HEK293 (cell line): ENCODE results near the gene VASP.
A peak's percentile ranks its signal among the peaks of the same experiment; 100 is the strongest.

ENCODE experiments used
- CTCF ChIA-PET: fragments of 350-600 bp; formaldehyde crosslinking; extraction: SDS; loops from one replicate; lab custom pipeline; 2021; ENCODE audit warnings: antibody characterized with exemption; lab: Yijun Ruan, JAX
- POLR2A ChIA-PET: fragments of 300-600 bp; formaldehyde crosslinking; extraction: SDS; loops from one replicate; lab custom pipeline; 2020; ENCODE audit warnings: antibody characterized with exemption, inconsistent platforms; lab: Yijun Ruan, JAX
- H3K27ac ChIP-seq: fragments of 200-500 bp; sonication (Bioruptor generic); 2 replicates; pipeline ENCODE4 v1.5.1; 2014; ENCODE audit warnings: low read depth, low read length, control low read depth, inconsistent platforms; ENCODE audit errors: extremely low read depth
- H3K36me3 ChIP-seq, 2 experiments: fragments of 200-500 bp in 1 of 2; sonication (Bioruptor generic) in 1 of 2; 1 replicate in 1 of 2; 2 replicates in 1 of 2; pipeline ENCODE4 v1.5.1; 2014 to 2017; ENCODE audit warnings: inconsistent platforms in 2 of 2, low read length in 2 of 2; ENCODE audit not compliant: control insufficient read depth in 2 of 2, insufficient read depth in 1 of 2
- H3K4me1 ChIP-seq: fragments of 200-500 bp; sonication (Bioruptor generic); 2 replicates; pipeline ENCODE4 v1.5.1; 2014; ENCODE audit warnings: mild to moderate bottlenecking, low read length, inconsistent platforms; ENCODE audit not compliant: control insufficient read depth, insufficient read depth
- H3K4me3 ChIP-seq: 2 replicates; pipeline ENCODE4 v1.5.1; 2011; ENCODE audit warnings: low read depth, mild to moderate bottlenecking, control low read depth, low read length, moderate library complexity
- H3K9me3 ChIP-seq: fragments of 200-500 bp; sonication (Bioruptor generic); 2 replicates; pipeline ENCODE4 v1.5.1; 2014; ENCODE audit warnings: low read depth, low read length, inconsistent platforms; ENCODE audit not compliant: control insufficient read depth, insufficient read depth
- CTCF ChIP-seq: fragments of 450-650 bp; formaldehyde crosslinking; IDR thresholded peaks from 2 replicates; pipeline ENCODE4 v1.5.1; 2016; ENCODE audit warnings: missing biosample characterization, missing genetic modification characterization
- EGR2 ChIP-seq: fragments of 450-650 bp; formaldehyde crosslinking; IDR thresholded peaks from 2 replicates; pipeline ENCODE4 v1.5.1; 2016; ENCODE audit warnings: low read depth, missing biosample characterization, missing genetic modification characterization
- ELK4 ChIP-seq: IDR thresholded peaks from 2 replicates; pipeline ENCODE4 v1.6.1; 2011; ENCODE audit warnings: mild to moderate bottlenecking, low read depth, low read length, borderline replicate concordance
- KLF16 ChIP-seq: fragments of 450-650 bp; formaldehyde crosslinking; IDR thresholded peaks from 2 replicates; pipeline ENCODE4 v1.5.1; 2017; ENCODE audit warnings: missing biosample characterization, missing genetic modification characterization
- PRDM1 ChIP-seq: fragments of 450-650 bp; formaldehyde crosslinking; IDR thresholded peaks from 2 replicates; pipeline ENCODE4; 2016; ENCODE audit warnings: missing biosample characterization, missing genetic modification characterization
- SP2 ChIP-seq: fragments of 450-650 bp; formaldehyde crosslinking; IDR thresholded peaks from 2 replicates; pipeline ENCODE4 v1.5.1; 2016; ENCODE audit warnings: missing biosample characterization, missing genetic modification characterization
- TRIM28 ChIP-seq: IDR thresholded peaks from 2 replicates; pipeline ENCODE4 v1.6.1; 2011; ENCODE audit warnings: low read length, control low read depth, borderline replicate concordance
- ZBTB10 ChIP-seq: fragments of 450-650 bp; formaldehyde crosslinking; IDR thresholded peaks from 2 replicates; pipeline ENCODE4 v1.5.1; 2016; ENCODE audit warnings: missing biosample characterization, missing genetic modification characterization
- ZBTB21 ChIP-seq: fragments of 450-650 bp; formaldehyde crosslinking; IDR thresholded peaks from 2 replicates; pipeline ENCODE4 v1.5.1; 2017; ENCODE audit warnings: missing biosample characterization, missing genetic modification characterization
- ZBTB26 ChIP-seq: fragments of 450-650 bp; formaldehyde crosslinking; optimal IDR thresholded peaks from 2 replicates; pipeline ENCODE3; 2016; ENCODE audit warnings: missing biosample characterization, mild to moderate bottlenecking, missing genetic modification characterization
- ZNF132 ChIP-seq: fragments of 450-650 bp; formaldehyde crosslinking; IDR thresholded peaks from 2 replicates; pipeline ENCODE4 v1.5.1; 2017; ENCODE audit warnings: missing biosample characterization, missing genetic modification characterization, borderline replicate concordance
- ZNF391 ChIP-seq: fragments of 450-650 bp; formaldehyde crosslinking; IDR thresholded peaks from 2 replicates; pipeline ENCODE4 v1.5.1; 2016; ENCODE audit warnings: low read depth, missing biosample characterization, missing genetic modification characterization, borderline replicate concordance
- ZNF423 ChIP-seq: fragments of 450-650 bp; formaldehyde crosslinking; IDR thresholded peaks from 2 replicates; pipeline ENCODE4 v1.5.1; 2016; ENCODE audit warnings: missing biosample characterization, missing genetic modification characterization
- ZNF514 ChIP-seq: fragments of 450-650 bp; formaldehyde crosslinking; IDR thresholded peaks from 2 replicates; pipeline ENCODE4 v1.5.1; 2016; ENCODE audit warnings: missing biosample characterization, missing genetic modification characterization
- ZNF518A ChIP-seq: fragments of 450-650 bp; formaldehyde crosslinking; conservative IDR thresholded peaks from 2 replicates; pipeline ENCODE4 v1.5.1; 2016; ENCODE audit warnings: low read depth, missing biosample characterization, missing genetic modification characterization
- ZNF521 ChIP-seq: fragments of 450-650 bp; formaldehyde crosslinking; IDR thresholded peaks from 2 replicates; pipeline ENCODE4 v1.5.1; 2017; ENCODE audit warnings: missing biosample characterization, mild to moderate bottlenecking, missing genetic modification characterization
- ZNF544 ChIP-seq: fragments of 450-650 bp; formaldehyde crosslinking; IDR thresholded peaks from 2 replicates; pipeline ENCODE4 v1.5.0; 2017; ENCODE audit warnings: missing biosample characterization, missing genetic modification characterization
- ZNF639 ChIP-seq: fragments of 450-650 bp; formaldehyde crosslinking; IDR thresholded peaks from 2 replicates; pipeline ENCODE4 v1.5.1; 2016; ENCODE audit warnings: missing biosample characterization, missing genetic modification characterization
- ZNF747 ChIP-seq: fragments of 450-650 bp; formaldehyde crosslinking; IDR thresholded peaks from 2 replicates; pipeline ENCODE4 v1.5.1; 2016; ENCODE audit warnings: missing biosample characterization, missing genetic modification characterization
- ZNF768 ChIP-seq: fragments of 450-650 bp; formaldehyde crosslinking; IDR thresholded peaks from 2 replicates; pipeline ENCODE4 v1.5.1; 2018; ENCODE audit warnings: missing biosample characterization, mild to moderate bottlenecking, missing genetic modification characterization
- ZNF791 ChIP-seq: fragments of 450-650 bp; formaldehyde crosslinking; IDR thresholded peaks from 2 replicates; pipeline ENCODE4 v1.5.1; 2016; ENCODE audit warnings: missing biosample characterization, missing genetic modification characterization
- ZSCAN16 ChIP-seq: fragments of 450-650 bp; formaldehyde crosslinking; IDR thresholded peaks from 2 replicates; pipeline ENCODE4 v1.5.1; 2016; ENCODE audit warnings: missing biosample characterization, missing genetic modification characterization
- ZXDB ChIP-seq: fragments of 450-650 bp; formaldehyde crosslinking; IDR thresholded peaks from 2 replicates; pipeline ENCODE4 v1.5.1; 2016; ENCODE audit warnings: missing biosample characterization, missing genetic modification characterization

Gene VASP

GRCh38 chr19:45507872-45508416 lies 665 bp downstream of the VASP start (continued):
- no peak for TF ChIP-seq ZNF518A (tag by site-specific recombination)
- no peak for TF ChIP-seq ZNF521 (tag by site-specific recombination)

GRCh38 chr19:45508417-45508860 lies 1.2 kb downstream of the VASP start:
- ChIA-PET POLR2A (interaction anchor here (0.7 to 1.6 kb wide), 6 partner anchors 12 to 207 kb away, joined by 3 to 4 read pairs (median 3); no protein-coding TSS in a partner anchor), CTCF (interaction anchor here (0.8 to 1.8 kb wide), 6 partner anchors 11 to 133 kb away, joined by 3 to 10 read pairs (median 3); no protein-coding TSS in a partner anchor)
- Histone ChIP-seq H3K4me3 (peak overlapping the region; percentile 87), H3K4me1 (peaks cover 15% of the 10 kb centered on the region), H3K27ac (peak overlapping the region; percentile 82), H3K9me3 (no peaks in the 10 kb centered on the region), H3K36me3 (no peaks in the 10 kb centered on the region)
- peak; percentile 1; the same call in 1 of the 2 replicates for TF ChIP-seq ZBTB10
- no peak for TF ChIP-seq KLF16 (tag by site-specific recombination)
- TF ChIP-seq ZNF132 (tag by site-specific recombination), result no peak
- no peak for TF ChIP-seq ZNF639
- peak; percentile 21 for TF ChIP-seq EGR2 (tag by site-specific recombination)
- no peak for TF ChIP-seq ZNF544 (tag by site-specific recombination)
- no peak for TF ChIP-seq ZNF768 (tag by site-specific recombination)
- no peak for TF ChIP-seq PRDM1 (tag by site-specific recombination)
- TF ChIP-seq CTCF, result no peak
- TF ChIP-seq ZBTB26 (tag by site-specific recombination), result peak; percentile 19
- TF ChIP-seq ZNF391 (tag by site-specific recombination), result no peak
- TF ChIP-seq TRIM28, result no peak
- no peak for TF ChIP-seq ZSCAN16 (tag by site-specific recombination)
- peak; percentile 34; the same call in 1 of the 2 replicates for TF ChIP-seq SP2 (tag by site-specific recombination)
- TF ChIP-seq ZXDB (tag by site-specific recombination), result no peak
- no peak for TF ChIP-seq ZNF514 (tag by site-specific recombination)
- no peak for TF ChIP-seq ZNF747 (tag by site-specific recombination)
- no peak for TF ChIP-seq ZNF423 (tag by site-specific recombination)
- no peak for TF ChIP-seq ZNF791 (tag by site-specific recombination)
- TF ChIP-seq ELK4, result no peak
- no peak for TF ChIP-seq ZBTB21 (tag by site-specific recombination)
